ENCODE results near the gene IGLON5. TPM values are rescaled to one million over a fixed set of nuclear protein-coding genes. Genes with fewer than 3 reads are reported as not detected.

The IGLON5 gene
- total RNA-seq, 4 donors from 2014 or later, result 0.17 TPM; not detected in 3

DNA sequence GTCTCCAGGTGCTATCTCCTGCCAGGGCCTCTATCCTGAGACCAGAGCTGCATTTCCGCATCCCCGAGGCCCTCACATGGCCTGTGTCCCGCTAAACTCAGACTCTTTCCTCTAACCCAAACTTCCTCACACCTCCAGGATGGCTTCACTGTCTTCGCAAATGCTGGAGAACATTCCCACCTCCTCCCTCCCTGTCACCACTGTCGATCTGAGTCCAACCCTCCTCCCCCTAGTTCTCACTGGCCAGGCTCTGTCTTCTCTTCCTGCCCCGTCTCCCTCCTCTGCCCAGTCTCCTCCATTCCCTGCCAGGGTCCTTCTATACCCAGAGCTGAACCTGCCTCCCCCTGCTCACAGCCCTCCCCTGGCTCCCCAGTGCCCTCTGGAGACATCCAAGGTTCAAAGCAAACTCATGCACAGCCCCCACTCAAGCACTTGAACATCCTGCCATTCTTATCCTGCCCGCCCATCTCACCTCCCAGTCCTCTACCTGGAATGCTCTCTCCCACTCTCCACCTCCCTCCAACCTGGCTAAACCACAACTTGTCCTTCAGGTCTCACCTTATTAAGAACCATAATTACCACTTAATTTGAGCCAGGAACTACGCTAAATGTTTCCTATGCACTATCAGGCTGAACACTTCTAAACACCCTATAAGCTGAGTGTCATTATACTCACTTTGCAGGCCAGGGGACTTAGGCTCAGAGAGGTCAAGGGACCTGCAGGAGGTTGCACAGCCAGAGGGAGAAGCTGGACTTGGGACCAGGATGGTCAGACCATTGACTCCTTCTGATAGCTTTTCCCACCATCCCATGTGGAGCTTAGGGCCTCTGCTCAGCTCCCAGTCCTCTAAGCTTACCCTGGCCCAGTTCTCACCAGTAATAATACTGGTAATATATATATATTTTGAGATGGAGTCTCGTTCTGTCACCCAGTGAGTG lies 31.5 kb downstream of the IGLON5 start:
- no peaks in the 10 kb centered on the region for H3K27me3 ChIP-seq
- H3K4me1 ChIP-seq, result peaks cover 6 to 45% (median 24%) of the 10 kb centered on the region in 4 donors
- TF ChIP-seq POLR2AphosphoS5 (IDR thresholded peaks at IDR 0.05), result no peak
- no peak for TF ChIP-seq POLR2A (IDR thresholded peaks at IDR 0.05; ENCODE audit: low read depth)
- TF ChIP-seq EP300 (IDR thresholded peaks at IDR 0.05), result no peak
- TF ChIP-seq, protein P1, sequence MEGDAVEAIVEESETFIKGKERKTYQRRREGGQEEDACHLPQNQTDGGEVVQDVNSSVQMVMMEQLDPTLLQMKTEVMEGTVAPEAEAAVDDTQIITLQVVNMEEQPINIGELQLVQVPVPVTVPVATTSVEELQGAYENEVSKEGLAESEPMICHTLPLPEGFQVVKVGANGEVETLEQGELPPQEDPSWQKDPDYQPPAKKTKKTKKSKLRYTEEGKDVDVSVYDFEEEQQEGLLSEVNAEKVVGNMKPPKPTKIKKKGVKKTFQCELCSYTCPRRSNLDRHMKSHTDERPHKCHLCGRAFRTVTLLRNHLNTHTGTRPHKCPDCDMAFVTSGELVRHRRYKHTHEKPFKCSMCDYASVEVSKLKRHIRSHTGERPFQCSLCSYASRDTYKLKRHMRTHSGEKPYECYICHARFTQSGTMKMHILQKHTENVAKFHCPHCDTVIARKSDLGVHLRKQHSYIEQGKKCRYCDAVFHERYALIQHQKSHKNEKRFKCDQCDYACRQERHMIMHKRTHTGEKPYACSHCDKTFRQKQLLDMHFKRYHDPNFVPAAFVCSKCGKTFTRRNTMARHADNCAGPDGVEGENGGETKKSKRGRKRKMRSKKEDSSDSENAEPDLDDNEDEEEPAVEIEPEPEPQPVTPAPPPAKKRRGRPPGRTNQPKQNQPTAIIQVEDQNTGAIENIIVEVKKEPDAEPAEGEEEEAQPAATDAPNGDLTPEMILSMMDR (IDR thresholded peaks at IDR 0.05), result no peak
- H3K27ac ChIP-seq (replicated peaks in 1 of 4), result peak overlapping the region in 3 of 4 donors; percentile 13 to 92 (median 85)
- no peak overlapping the region for H3K4me3 ChIP-seq
- H3K36me3 ChIP-seq, result peaks cover 8 to 37% (median 31%) of the 10 kb centered on the region in 4 donors
- H3K9me3 ChIP-seq, result no peaks in the 10 kb centered on the region
- 57% methylated on average over 9 of the region's 9 CpGs for WGBS
- intact Hi-C loops (cut with DNase I), result loop anchor here (5.0 to 10.0 kb wide), 2 partner anchors 49 to 342 kb away; partner anchors contain the start of gene C19orf84
- no peak for DNase-seq (ENCODE audit: extremely low spot score)

DNA sequence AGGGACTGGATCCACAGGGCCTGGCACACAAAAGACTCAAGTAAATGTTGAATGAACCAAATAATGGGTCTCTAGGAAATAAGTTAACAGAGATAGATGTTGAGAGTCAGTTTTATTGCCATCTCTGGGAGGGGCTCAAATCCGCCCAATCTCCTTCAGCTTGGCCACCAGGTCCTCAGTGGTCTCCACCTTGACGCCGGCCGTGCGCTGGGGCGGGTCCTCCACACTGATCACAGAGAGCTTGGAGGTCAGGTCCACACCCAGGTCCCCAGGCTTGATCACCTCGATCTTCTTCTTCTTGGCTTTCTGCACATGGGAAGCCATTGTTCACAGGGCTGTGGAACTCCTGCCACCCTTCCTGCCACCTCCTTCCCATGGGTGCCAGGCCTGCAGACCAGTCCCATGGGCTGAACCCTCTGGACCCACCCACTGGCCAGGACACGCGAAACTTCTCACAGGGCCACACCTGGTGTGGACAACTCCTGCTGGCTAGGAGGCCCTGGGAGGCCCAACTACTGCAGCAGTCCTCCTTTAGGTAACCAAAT lies 33.7 kb downstream of the IGLON5 start:
- Histone ChIP-seq H3K4me3 (no peak overlapping the region), H3K27ac (replicated peaks in 1 of 4) (no peak overlapping the region), H3K4me1 (peaks cover 2 to 29% (median 11%) of the 10 kb centered on the region in 4 donors), H3K9me3 (no peaks in the 10 kb centered on the region), H3K27me3 (no peaks in the 10 kb centered on the region), H3K36me3 (peaks cover 12 to 58% (median 40%) of the 10 kb centered on the region in 4 donors)
- 99% methylated on average over 9 of the region's 9 CpGs for WGBS
- DNase-seq (ENCODE audit: extremely low spot score), result no peak
- intact Hi-C loops (cut with DNase I), result loop anchor here (10.0 kb wide), 1 partner anchor 340 kb away; no protein-coding TSS in a partner anchor
- no peak for TF ChIP-seq POLR2A (IDR thresholded peaks at IDR 0.05; ENCODE audit: low read depth)
- no peak for TF ChIP-seq POLR2AphosphoS5 (IDR thresholded peaks at IDR 0.05)
- no peak for TF ChIP-seq EP300 (IDR thresholded peaks at IDR 0.05)
- TF ChIP-seq, protein P1 (IDR thresholded peaks at IDR 0.05), result no peak

DNA sequence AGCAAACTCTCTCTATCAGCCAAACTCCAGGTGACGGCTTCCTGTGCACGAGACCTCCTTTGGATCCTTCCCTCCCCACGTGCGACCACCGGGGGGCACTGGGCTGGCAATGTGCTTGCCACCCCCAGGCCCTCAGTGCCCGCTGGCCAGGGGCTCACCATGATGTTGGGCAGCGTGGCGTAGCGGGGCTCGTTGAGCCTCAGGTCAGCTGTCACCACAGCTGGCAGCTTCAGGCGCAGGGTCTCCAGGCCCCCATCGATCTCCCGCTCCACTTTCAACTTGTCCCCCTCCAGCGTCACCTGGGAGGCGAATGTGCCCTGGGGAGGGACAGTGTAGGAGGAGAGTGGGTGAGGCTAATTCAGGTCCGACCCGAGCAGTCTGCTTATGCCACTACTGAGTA lies 35.3 kb downstream of the IGLON5 start:
- no peak overlapping the region for H3K27ac ChIP-seq (replicated peaks in 1 of 4)
- no peak overlapping the region for H3K4me3 ChIP-seq
- peaks cover 19 to 74% (median 56%) of the 10 kb centered on the region in 4 donors for H3K36me3 ChIP-seq
- WGBS, result 90% methylated on average over 9 of the region's 17 CpGs
- H3K27me3 ChIP-seq, result no peaks in the 10 kb centered on the region
- H3K9me3 ChIP-seq, result no peaks in the 10 kb centered on the region
- peaks cover 0 to 14% (median 0%) of the 10 kb centered on the region in 4 donors for H3K4me1 ChIP-seq
- no peak for DNase-seq (ENCODE audit: extremely low spot score)
- TF ChIP-seq EP300 (IDR thresholded peaks at IDR 0.05), result no peak
- TF ChIP-seq POLR2AphosphoS5 (IDR thresholded peaks at IDR 0.05), result no peak
- TF ChIP-seq POLR2A (IDR thresholded peaks at IDR 0.05; ENCODE audit: low read depth), result no peak
- TF ChIP-seq, protein P1 (IDR thresholded peaks at IDR 0.05), result no peak
- intact Hi-C loops (cut with DNase I), result loop anchor here (10.0 kb wide), 1 partner anchor 338 kb away; no protein-coding TSS in a partner anchor

DNA sequence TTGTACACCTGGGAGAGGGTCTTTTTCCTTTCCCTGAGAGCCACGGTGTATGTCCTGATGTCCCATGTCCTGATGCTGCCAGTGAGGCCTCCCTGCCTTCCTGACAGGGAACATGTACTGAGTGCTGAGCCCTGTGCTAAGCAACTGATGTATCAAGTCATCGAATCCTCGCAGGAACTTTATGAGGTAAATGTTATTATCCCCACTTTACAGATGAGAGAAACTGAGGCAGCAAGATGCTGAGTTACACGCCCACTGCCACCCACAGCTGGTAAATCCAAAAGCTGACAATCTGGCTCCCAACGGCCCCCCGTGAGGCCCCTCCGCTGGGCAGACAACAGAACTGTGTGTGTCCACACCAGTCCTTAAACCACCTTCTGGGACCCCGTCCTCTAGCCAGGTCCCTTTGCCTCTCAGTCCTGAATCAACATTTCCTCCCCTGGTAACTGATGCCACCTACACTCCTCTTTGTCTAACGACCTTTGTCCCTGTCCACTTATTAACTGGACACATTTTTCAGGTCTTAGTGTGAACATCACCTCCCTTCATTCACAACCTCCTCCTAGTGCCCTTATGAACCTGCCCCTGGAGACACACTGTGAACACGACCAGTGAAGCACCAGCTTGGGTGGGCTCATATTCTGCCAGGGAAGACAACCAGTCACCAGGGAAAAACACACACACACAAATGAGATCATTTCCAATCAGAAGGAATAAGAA lies 35.9 kb downstream of the IGLON5 start:
- Histone ChIP-seq H3K9me3 (no peaks in the 10 kb centered on the region), H3K4me1 (peaks cover 0 to 8% (median 0%) of the 10 kb centered on the region in 4 donors), H3K27me3 (no peaks in the 10 kb centered on the region), H3K36me3 (peaks cover 19 to 80% (median 62%) of the 10 kb centered on the region in 4 donors), H3K4me3 (no peak overlapping the region), H3K27ac (replicated peaks in 1 of 4) (no peak overlapping the region)
- DNase-seq (ENCODE audit: extremely low spot score), result no peak
- 92% methylated on average over 10 of the region's 10 CpGs for WGBS
- TF ChIP-seq EP300 (IDR thresholded peaks at IDR 0.05), result no peak
- no peak for TF ChIP-seq POLR2AphosphoS5 (IDR thresholded peaks at IDR 0.05)
- TF ChIP-seq, protein P1 (IDR thresholded peaks at IDR 0.05), result no peak
- TF ChIP-seq POLR2A (IDR thresholded peaks at IDR 0.05; ENCODE audit: low read depth), result no peak
- intact Hi-C loops (cut with DNase I), result loop anchor here (10.0 kb wide), 1 partner anchor 337 kb away; no protein-coding TSS in a partner anchor
